ENCODE results near the gene CDK15.

DNA sequence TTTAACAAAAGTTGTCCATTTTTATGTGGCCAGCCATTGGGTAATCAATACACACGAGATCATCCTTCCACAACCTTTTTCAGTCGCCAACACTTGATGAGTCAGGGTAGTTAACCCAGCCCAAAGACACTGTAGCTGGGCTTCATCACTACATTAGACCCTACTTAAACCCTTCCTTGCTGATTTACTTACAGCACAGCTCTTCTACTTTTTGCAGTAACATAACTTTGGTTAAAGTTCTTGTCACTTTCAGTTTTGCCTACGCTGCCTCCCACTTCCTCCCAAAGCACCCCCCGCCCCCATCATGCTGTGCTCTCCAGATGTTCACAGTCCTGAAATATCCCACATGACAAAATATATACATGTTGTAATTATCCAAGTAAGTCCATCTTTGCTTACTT, 103.6 kb downstream of the CDK15 start:
- TF ChIP-seq CTCF (conservative IDR thresholded peaks at IDR 0.05; ENCODE audit: low read depth in 2 of 2) = no peak
- TF ChIP-seq EZH2 (IDR thresholded peaks at IDR 0.05; ENCODE audit: low read depth, unreplicated experiment) = no peak
- TF ChIP-seq EZH2phosphoT487 (IDR thresholded peaks at IDR 0.05; ENCODE audit: unreplicated experiment) = no peak
- no peak for TF ChIP-seq REST (IDR thresholded peaks at IDR 0.05; ENCODE audit: unreplicated experiment)
- no peak for TF ChIP-seq POLR2AphosphoS5 (IDR thresholded peaks at IDR 0.05; ENCODE audit: low read depth)
- TF ChIP-seq, protein P1, sequence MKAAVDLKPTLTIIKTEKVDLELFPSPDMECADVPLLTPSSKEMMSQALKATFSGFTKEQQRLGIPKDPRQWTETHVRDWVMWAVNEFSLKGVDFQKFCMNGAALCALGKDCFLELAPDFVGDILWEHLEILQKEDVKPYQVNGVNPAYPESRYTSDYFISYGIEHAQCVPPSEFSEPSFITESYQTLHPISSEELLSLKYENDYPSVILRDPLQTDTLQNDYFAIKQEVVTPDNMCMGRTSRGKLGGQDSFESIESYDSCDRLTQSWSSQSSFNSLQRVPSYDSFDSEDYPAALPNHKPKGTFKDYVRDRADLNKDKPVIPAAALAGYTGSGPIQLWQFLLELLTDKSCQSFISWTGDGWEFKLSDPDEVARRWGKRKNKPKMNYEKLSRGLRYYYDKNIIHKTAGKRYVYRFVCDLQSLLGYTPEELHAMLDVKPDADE (IDR thresholded peaks at IDR 0.05) = no peak
